Mucosa of stomach (tissue), 1 donor: Measurements from ENCODE around the gene SAV1.
"Not testable (repeated sequence)": the region's sequence is repeated elsewhere in the genome, so short reads cannot be mapped to it uniquely, and the experiment has no call there.

Source experiments
- H3K27me3 ChIP-seq: one replicate; pipeline ENCODE4 v1.7.0; 2013; ENCODE audit warnings: mild to moderate bottlenecking, low read length; ENCODE audit not compliant: control insufficient read depth, insufficient read depth
- H3K36me3 ChIP-seq: one replicate; pipeline ENCODE4 v1.7.0; 2013; ENCODE audit warnings: low read length; ENCODE audit not compliant: control insufficient read depth, insufficient read depth
- H3K4me1 ChIP-seq: one replicate; pipeline ENCODE4 v1.7.0; 2013; ENCODE audit warnings: mild to moderate bottlenecking, low read length; ENCODE audit not compliant: control insufficient read depth, insufficient read depth
- H3K4me3 ChIP-seq: one replicate; pipeline ENCODE4 v1.7.0; 2013; ENCODE audit warnings: low read length
- H3K9ac ChIP-seq: one replicate; pipeline ENCODE4 v1.7.0; 2013; ENCODE audit warnings: mild to moderate bottlenecking, low read length, moderate library complexity
- H3K9me3 ChIP-seq: one replicate; pipeline ENCODE4 v1.7.0; 2013; ENCODE audit warnings: mild to moderate bottlenecking, low read length, moderate library complexity; ENCODE audit not compliant: control insufficient read depth
- donor health status: Pancreatic carcinoma.

SAV1 gene

DNA sequence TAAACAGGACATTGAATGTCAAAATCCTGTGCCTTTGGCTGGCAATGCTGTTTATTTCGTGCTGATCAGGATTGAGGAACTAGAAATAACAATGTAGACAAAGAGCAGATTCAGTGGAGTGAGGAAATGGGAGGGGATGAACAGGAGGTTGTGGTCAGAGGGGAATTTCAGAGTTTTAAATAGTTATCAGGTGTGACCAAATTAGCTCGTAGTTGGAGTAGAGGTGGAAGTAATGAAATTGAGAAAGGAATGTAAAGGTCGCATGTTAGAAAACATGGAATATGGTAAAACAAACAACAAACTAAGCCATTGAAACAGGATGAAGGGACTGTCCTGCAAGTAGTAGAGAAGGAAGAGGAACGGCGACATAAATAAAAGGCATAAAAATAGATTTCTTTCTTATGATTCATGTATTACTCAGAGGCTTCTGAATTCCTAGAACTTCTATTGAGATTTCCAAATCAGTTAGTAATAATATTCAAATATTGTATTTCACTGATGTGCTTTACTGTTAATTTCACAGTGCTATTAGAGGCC, 9.5 kb upstream of the SAV1 start:
- no peak overlapping the region for H3K4me3 ChIP-seq
- no peak overlapping the region for H3K9ac ChIP-seq
- peaks cover 4% of the 10 kb centered on the region for H3K27me3 ChIP-seq
- no peaks in the 10 kb centered on the region for H3K36me3 ChIP-seq
- H3K9me3 ChIP-seq: no peaks in the 10 kb centered on the region
- H3K4me1 ChIP-seq: peaks cover 18% of the 10 kb centered on the region

DNA sequence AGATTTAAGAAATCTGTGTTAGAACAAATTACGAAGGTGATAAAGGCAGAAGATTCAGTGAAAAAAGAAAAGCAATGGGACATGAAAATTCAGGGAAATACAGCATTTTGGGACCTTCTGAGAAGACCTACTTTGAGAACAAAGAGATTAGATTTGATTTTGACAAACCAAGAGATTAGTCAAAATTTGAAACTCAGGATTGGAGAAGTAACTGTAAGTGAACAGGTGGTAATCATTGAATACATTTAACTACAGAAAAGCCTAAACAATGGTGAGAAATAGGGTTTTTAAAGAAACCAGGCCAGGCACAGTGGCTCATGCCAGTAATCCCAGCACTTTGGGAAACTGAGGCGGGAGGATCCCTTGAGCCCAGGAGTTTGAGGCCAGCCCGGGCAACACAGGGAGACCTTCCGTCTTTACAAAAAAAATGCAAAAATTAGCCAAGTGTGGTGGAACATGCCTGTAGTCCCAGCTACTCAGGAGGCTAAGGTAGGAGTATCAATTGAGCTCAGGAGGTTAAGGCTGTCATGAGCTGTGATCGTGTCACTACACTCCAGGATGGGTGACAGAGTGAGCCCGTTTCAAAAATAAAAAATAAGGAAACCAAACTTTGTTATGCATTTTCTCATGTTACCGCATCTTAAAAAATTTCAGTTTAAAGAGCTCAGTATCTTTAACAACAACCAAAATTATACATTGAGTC, 8.9 kb upstream of the SAV1 start:
- Histone ChIP-seq H3K36me3 (no peaks in the 10 kb centered on the region), H3K9ac (no peak overlapping the region), H3K27me3 (peaks cover 4% of the 10 kb centered on the region), H3K4me1 (peaks cover 18% of the 10 kb centered on the region), H3K4me3 (no peak overlapping the region), H3K9me3 (no peaks in the 10 kb centered on the region)

DNA sequence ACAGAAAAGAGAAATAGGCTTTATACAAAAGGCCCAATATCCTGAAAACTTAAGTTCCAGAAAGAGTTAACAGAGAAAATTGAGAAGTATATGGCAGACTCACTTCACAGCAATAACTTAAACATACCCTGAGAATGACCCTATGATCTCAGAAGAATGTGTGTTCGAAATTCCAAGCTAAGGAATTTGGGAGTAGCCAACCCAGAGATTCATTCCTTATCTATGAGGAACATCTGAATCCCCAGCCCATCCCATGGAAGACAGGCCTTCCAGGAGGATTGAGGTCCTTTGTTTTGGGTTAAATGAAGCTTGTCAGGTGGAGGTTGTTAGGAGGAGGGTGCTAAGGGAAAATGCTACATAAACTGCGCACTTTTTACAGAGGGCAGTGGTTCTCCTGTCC, 7.5 kb upstream of the SAV1 start:
- H3K9ac ChIP-seq: no peak overlapping the region

DNA sequence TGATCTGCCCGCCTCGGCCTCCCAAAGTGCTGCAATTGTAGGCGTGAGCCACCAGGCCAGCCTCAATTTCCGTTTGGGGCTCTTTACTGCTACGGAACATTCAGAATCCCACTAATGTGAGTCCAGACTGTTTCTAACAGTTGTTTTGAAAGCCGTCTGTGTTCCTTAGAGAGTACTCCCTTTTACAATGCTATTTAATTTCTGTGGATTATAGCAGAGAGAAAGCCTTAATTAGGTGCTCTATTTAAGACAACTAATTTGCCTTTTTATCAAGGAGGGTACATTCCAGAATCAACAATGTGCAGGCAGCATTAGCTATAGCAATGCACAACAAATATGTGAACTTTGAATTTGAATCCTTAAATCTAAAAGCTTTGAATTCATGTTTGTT, 2.8 kb upstream of the SAV1 start:
- no peak overlapping the region for H3K9ac ChIP-seq
- H3K36me3 ChIP-seq: no peaks in the 10 kb centered on the region
- no peaks in the 10 kb centered on the region for H3K4me1 ChIP-seq
- no peak overlapping the region for H3K4me3 ChIP-seq
- H3K9me3 ChIP-seq: no peaks in the 10 kb centered on the region
- no peaks in the 10 kb centered on the region for H3K27me3 ChIP-seq

More for the DNA sequence above, 7.5 kb upstream of the SAV1 start:
- no peaks in the 10 kb centered on the region for H3K36me3 ChIP-seq
- H3K4me1 ChIP-seq: peaks cover 18% of the 10 kb centered on the region
- peaks cover 4% of the 10 kb centered on the region for H3K27me3 ChIP-seq
- no peaks in the 10 kb centered on the region for H3K9me3 ChIP-seq
- H3K4me3 ChIP-seq: no peak overlapping the region

DNA sequence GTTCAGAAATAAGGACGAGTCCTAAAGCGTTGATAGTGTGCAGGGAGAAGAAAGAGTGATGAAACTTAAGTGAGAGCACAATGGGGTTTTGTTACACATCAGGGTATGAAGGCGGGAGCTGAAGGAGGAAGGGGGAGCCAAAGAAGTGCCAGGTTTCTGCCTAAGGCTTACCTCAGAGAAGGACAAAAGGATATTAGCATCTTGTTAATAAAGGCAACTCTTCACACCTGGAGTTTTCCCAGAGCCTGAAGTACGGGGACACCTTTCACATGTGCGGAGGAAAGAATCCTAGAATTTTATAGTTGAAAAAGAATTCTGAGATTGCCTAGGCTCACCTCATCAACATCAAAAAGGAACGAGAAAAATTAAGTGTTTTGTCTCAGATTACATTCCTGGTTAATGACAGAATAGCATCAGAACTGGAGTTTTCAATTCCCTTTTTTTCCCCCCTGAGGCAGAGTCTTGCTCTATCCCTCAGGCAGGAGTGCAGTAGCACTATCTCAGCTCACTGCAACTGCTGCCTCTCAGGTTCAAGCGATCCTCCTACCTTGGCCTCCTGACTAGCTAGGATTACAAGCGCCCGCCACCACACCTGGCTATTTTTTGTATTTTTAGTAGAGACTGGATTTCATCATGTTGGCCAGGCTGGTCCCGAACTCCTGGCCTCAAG, 2.2 kb upstream of the SAV1 start:
- no peak overlapping the region for H3K9ac ChIP-seq
- H3K27me3 ChIP-seq: no peaks in the 10 kb centered on the region
- no peak overlapping the region for H3K4me3 ChIP-seq
- no peaks in the 10 kb centered on the region for H3K36me3 ChIP-seq
- no peaks in the 10 kb centered on the region for H3K9me3 ChIP-seq
- H3K4me1 ChIP-seq: no peaks in the 10 kb centered on the region

DNA sequence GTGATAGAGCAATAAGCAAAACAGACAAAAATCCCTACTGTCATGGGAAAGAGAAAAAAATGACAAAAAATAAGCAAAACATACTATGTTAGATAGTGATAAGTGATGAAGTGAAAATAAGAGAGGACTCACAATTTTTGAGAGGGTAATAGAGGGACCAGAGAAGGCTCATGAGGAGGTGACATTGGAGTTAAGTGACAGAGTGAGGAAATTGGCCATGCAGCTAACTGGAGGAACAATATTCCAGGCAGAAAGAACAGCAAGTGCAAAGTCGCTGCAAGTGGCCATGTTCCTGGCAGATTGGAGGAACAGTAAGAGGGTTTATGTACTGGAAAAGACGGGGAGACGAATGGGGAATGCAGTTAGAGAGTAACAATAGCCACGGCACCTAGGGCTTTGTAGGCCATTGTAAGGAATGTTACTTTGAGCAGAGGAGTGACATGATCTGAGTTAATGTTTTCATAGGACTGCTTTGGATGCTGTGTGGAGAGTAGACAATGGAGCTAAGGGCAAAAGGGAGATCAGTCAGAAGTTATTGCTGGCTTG, 1.4 kb upstream of the SAV1 start:
- no peaks in the 10 kb centered on the region for H3K4me1 ChIP-seq
- no peaks in the 10 kb centered on the region for H3K36me3 ChIP-seq
- no peak overlapping the region for H3K9ac ChIP-seq
- H3K27me3 ChIP-seq: no peaks in the 10 kb centered on the region
- H3K4me3 ChIP-seq: no peak overlapping the region
- H3K9me3 ChIP-seq: no peaks in the 10 kb centered on the region

DNA sequence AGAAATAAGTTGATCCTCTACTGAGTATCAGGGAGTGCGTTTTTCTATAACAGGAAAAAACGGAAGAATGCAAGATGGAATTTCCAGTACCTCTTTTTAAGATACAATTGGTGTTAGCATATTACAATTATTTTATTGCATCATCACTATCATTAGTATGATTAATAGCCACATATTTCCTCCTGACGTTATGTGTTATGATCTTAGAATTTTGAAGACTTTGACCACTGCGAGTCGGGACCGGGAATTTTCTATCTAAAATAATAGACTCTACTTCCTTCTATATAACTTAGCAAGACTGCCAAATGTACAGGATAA, 679 bp upstream of the SAV1 start:
- Histone ChIP-seq H3K4me3 (peak overlapping the region; percentile 67), H3K36me3 (no peaks in the 10 kb centered on the region), H3K27me3 (no peaks in the 10 kb centered on the region), H3K4me1 (no peaks in the 10 kb centered on the region), H3K9me3 (no peaks in the 10 kb centered on the region), H3K9ac (peak overlapping the region; percentile 84)

DNA sequence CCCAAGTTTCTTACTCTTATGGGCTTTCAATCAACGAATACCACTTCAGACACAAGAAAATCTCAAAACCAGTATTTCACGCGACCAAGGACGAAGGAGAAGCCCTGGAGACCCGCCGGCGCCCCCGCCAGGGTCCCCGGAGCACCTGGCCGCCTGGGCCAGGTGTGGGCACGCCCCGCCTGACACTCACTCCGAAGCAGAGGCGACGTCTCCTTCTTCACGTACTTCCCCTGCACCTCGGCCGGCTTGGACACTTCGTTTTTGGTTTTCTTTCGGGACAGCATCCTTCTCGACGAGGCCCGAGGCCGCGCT, 466 bp downstream of the SAV1 start:
- no peaks in the 10 kb centered on the region for H3K4me1 ChIP-seq
- H3K9ac ChIP-seq: peak overlapping the region; percentile 84
- no peaks in the 10 kb centered on the region for H3K27me3 ChIP-seq
- H3K9me3 ChIP-seq: no peaks in the 10 kb centered on the region
- H3K4me3 ChIP-seq: peak overlapping the region; percentile 78
- H3K36me3 ChIP-seq: no peaks in the 10 kb centered on the region

DNA sequence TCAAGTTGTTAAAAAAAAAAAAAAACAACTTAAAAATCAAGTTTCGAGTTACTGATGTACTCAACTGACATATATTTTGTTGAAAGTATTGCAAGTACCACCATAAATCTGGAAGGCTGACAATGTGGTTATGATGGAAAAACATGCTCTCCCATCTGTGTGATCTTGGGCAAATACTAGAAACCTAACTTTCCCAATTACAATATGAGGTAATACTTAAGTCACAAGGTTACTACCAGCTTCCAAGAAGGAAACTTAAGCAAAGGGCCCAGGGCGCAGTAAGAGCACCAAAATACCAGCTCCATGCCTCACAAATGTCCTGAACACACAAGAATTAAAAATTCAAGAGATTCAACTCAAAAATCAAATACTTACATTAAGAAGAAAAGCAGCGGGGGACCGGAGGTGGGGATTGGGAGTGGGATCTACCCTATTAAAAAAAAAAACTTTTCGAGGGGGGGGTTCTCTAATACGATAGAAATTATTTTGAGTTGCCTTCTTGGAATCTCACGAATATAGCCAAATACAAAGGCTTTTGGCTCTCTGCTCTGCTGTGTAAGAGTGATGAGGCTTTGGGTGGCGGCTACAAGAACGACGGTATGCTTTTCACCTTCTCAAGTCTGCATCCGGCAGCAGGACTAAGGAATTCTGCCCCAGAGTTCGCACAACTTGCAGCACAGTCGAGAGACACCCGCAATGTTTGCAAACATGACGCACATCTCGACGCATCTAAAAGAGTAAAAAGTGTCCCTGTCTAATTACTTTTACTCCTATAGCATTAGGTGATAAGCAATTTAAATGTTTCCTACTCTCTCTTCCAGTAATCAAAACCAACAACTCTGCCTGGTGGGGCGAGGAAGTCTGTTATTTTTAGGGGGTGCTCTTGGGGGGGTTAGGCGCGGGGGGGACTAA, 1.1 kb downstream of the SAV1 start:
- H3K4me3 ChIP-seq: peak overlapping the region; percentile 78
- no peaks in the 10 kb centered on the region for H3K9me3 ChIP-seq
- H3K27me3 ChIP-seq: no peaks in the 10 kb centered on the region
- no peaks in the 10 kb centered on the region for H3K36me3 ChIP-seq
- H3K4me1 ChIP-seq: no peaks in the 10 kb centered on the region
- peak overlapping the region; percentile 84 for H3K9ac ChIP-seq

DNA sequence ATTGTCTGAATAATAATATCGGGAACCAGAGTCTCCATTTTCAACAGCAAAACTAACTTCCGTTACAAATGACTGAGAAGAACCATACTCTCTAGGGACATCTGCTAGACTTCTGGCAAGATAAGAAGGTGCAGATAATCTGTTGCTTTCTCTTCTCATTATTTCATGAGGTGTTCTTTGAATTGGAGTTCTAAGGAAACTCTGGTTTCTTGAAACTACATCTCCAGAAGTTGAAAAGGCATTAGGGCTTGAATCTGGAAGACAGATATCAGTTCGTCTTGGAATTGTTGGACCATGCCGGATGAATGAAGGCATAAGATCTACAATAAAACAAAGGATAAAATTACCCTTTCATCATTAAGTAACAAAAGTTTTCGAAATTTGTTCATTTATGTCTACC, 2.8 kb downstream of the SAV1 start:
- H3K9ac ChIP-seq, H3K4me1 ChIP-seq, H3K27me3 ChIP-seq, H3K4me3 ChIP-seq, H3K36me3 ChIP-seq, H3K9me3 ChIP-seq: not testable (repeated sequence)

DNA sequence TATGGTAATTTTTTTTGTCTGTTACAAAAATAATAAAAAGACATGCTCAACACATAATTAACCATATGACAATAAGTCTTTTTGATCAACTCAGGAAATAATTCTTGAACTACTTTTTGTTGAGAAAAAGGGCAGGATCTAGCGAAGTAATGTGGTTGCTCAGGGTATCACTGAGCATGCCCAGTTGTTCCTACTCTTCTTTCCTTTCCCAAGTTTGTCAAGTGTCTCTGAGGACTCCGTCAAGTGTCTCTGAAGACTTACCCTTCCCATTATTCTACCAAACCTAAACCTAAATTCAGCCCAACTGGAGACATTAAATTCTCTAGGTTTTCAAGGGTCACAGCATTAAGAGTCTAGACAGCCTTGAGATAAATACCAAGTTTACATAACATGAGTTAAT, 3.5 kb downstream of the SAV1 start:
- H3K9me3 ChIP-seq, H3K4me1 ChIP-seq, H3K36me3 ChIP-seq: not testable (repeated sequence)

More for the DNA sequence above, 3.5 kb downstream of the SAV1 start:
- H3K27me3 ChIP-seq, H3K4me3 ChIP-seq, H3K9ac ChIP-seq: not testable (repeated sequence)
